ENCODE measurements around the gene KLF9. TPM values are rescaled to one million over a fixed set of nuclear protein-coding genes. Genes with fewer than 3 reads are reported as not detected.

The KLF9 gene
- polyA plus RNA-seq, 1 of the 3 experiments (the other 2 are of a cell fraction): 5.8 TPM

- Histone ChIP-seq H3K9me3 (no peaks in the 10 kb centered on the region), H3K9me2 (no peaks in the 10 kb centered on the region), H3K27me3 (ENCODE audit: insufficient read depth) (no peaks in the 10 kb centered on the region), H3K4me1 (ENCODE audit: control insufficient read depth in 1 of 2, insufficient read depth in 2 of 2, low read depth in 1 of 2, low read length in 1 of 2) (peaks cover 1 to 11% of the 10 kb centered on the region in 2 experiments; a peak in 1 of 4 replicates), H3K4me2 (no peak overlapping the region), H4K20me1 (ENCODE audit: insufficient read depth) (peaks cover 74% of the 10 kb centered on the region; the same call in 1 of the 2 replicates), H3K79me2 (ENCODE audit: insufficient read depth) (peaks cover 53% of the 10 kb centered on the region), H3K9ac (no peak overlapping the region), H3K36me3 (replicated peaks in 1 of 2; ENCODE audit: control insufficient read depth in 1 of 2, insufficient read depth in 2 of 2, low read length in 1 of 2) (no peaks in the 10 kb centered on the region), H3K27ac (ENCODE audit: low read depth in 2 of 2, low read length in 1 of 2) (no peak overlapping the region), H3K4me3 (ENCODE audit: low read depth in 2 of 2, low read length in 1 of 2) (no peak overlapping the region), H3F3A (replicated peaks; ENCODE audit: insufficient read depth) (no peaks in the 10 kb centered on the region), H2AFZ (ENCODE audit: low read depth) (no peak overlapping the region)
- CTCF ChIA-PET: no interaction called here
- WGBS (ENCODE audit: low lambda C conversion rate): 94% methylated on average over 4 of the region's 4 CpGs
- TF ChIP-seq CHD2 (IDR thresholded peaks at IDR 0.05; ENCODE audit: low read length, partially characterized antibody) (no peak), EP300 (IDR thresholded peaks at IDR 0.05; ENCODE audit: borderline replicate concordance in 1 of 2, low read depth in 1 of 2, low read length in 1 of 2) (no peak), GATA2 (CRISPR knock-in tag; IDR thresholded peaks at IDR 0.05) (no peak), JUND (IDR thresholded peaks at IDR 0.05) (no peak), MAX (IDR thresholded peaks at IDR 0.05; ENCODE audit: low read depth) (no peak), MXI1 (IDR thresholded peaks at IDR 0.05; ENCODE audit: low read depth, low read length) (no peak), TCF12 (IDR thresholded peaks at IDR 0.05) (no peak), POLR2AphosphoS5 (IDR thresholded peaks at IDR 0.05; ENCODE audit: low read depth, low read length) (no peak), EZH2phosphoT487 (IDR thresholded peaks at IDR 0.05; ENCODE audit: borderline replicate concordance, low read depth) (no peak), PBX3 (IDR thresholded peaks at IDR 0.05) (no peak), RAD21 (IDR thresholded peaks at IDR 0.05; ENCODE audit: low read length) (no peak), RCOR1 (IDR thresholded peaks at IDR 0.05; ENCODE audit: low read length) (no peak), RXRA (IDR thresholded peaks at IDR 0.05; ENCODE audit: borderline replicate concordance, low read depth) (no peak), CTCF (IDR thresholded peaks at IDR 0.05) (no peak)
- no peak for DNase-seq
- POLR2A ChIA-PET: interaction anchor here (2.1 kb wide), 1 partner anchor 23 kb away, joined by 8 read pairs; no protein-coding TSS in a partner anchor
Observed at GRCh38 chr9:70398145-70398556, 16.3 kb downstream of the KLF9 start.

- Histone ChIP-seq H3K36me3 (replicated peaks in 1 of 2; ENCODE audit: control insufficient read depth in 1 of 2, insufficient read depth in 2 of 2, low read length in 1 of 2) (no peaks in the 10 kb centered on the region), H3K79me2 (ENCODE audit: insufficient read depth) (peaks cover 46% of the 10 kb centered on the region), H3K4me2 (no peak overlapping the region), H3K9me3 (no peaks in the 10 kb centered on the region), H3K27ac (ENCODE audit: low read depth in 2 of 2, low read length in 1 of 2) (no peak overlapping the region), H3K4me3 (ENCODE audit: low read depth in 2 of 2, low read length in 1 of 2) (no peak overlapping the region), H3F3A (replicated peaks; ENCODE audit: insufficient read depth) (no peaks in the 10 kb centered on the region), H3K9me2 (no peaks in the 10 kb centered on the region), H2AFZ (ENCODE audit: low read depth) (no peak overlapping the region), H3K4me1 (ENCODE audit: control insufficient read depth in 1 of 2, insufficient read depth in 2 of 2, low read depth in 1 of 2, low read length in 1 of 2) (peaks cover 0 to 11% of the 10 kb centered on the region in 2 experiments; a peak in 1 of 4 replicates), H3K9ac (no peak overlapping the region), H3K27me3 (ENCODE audit: insufficient read depth) (no peaks in the 10 kb centered on the region), H4K20me1 (ENCODE audit: insufficient read depth) (peaks cover 89% of the 10 kb centered on the region)
- no peak for DNase-seq
- 85% methylated on average over 6 of the region's 6 CpGs for WGBS (ENCODE audit: low lambda C conversion rate)
- ChIA-PET CTCF (no interaction called here), POLR2A (no interaction called here)
- no peak for TF ChIP-seq REST (IDR thresholded peaks at IDR 0.05; ENCODE audit: low read depth, low read length)
Observed at GRCh38 chr9:70395652-70396051, 18.8 kb downstream of the KLF9 start.
